Erythroblast (primary cell): ENCODE results near the gene DHRS2.
"Not testable (repeated sequence)": the region's sequence is repeated elsewhere in the genome, so short reads cannot be mapped to it uniquely, and the experiment has no call there.

Source experiments
- DNase-seq, 2 experiments: peaks; one replicate each; lab custom pipeline; 2025; lab: John Stamatoyannopoulos, UW
- GATA1 ChIP-seq: IDR thresholded peaks from 2 replicates; pipeline ENCODE4 v1.6.1; 2011; ENCODE audit warnings: low read depth, mild to moderate bottlenecking, control low read depth, low read length, moderate library complexity
- POLR2A ChIP-seq: IDR thresholded peaks from 2 replicates; pipeline ENCODE4 v1.6.1; 2011; ENCODE audit warnings: mild to moderate bottlenecking, low read length

The DHRS2 gene

GRCh38 chr14:23660290-23661226 lies 24.4 kb downstream of the DHRS2 start:
- no peak for DNase-seq
- no peak for TF ChIP-seq GATA1
- TF ChIP-seq POLR2A = no peak

DNA sequence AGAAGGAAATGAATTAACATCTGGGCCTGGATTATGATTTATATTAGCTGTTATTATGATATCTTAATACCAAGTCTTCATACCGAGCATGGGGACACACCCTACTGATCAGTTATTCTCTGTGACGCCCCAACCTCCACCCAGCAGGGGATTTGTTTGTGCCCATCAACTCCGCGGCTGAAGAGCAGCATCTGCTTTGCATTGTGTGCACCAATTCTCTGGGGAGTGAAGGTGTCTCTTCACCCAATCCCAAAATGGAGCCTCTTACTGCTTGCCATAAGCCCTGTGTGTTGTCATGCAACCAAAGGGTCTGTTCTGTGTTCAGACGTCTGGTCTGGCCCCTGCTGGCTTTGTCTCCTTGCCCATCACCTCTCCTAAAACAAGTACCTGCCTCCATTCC lies 25.4 kb downstream of the DHRS2 start:
- TF ChIP-seq POLR2A = no peak
- TF ChIP-seq GATA1 = no peak
- no peak for DNase-seq

- no peak for DNase-seq
- TF ChIP-seq GATA1 = no peak
- no peak for TF ChIP-seq POLR2A
Measured at GRCh38 chr14:23663127-23663526, 27.0 kb downstream of the DHRS2 start.

DNA sequence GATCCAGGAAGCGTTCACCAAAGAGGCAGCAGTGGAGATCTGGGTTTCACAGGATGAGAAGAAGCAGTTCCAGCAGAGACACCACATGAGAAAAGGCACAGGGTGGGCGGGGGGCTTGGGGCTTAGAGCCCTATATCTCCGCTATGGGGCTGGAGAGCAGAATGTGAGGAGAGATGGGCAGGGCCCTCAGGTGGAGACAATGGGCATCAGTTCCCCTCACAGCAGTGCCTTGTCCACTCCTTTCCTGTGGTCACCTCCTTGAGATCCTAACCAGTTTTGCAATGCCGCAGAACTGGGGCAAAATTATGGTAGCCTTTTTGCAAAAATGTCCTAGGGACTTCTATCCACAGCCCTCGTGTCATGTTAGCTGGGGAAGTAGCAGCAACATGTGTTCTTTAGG lies 27.5 kb downstream of the DHRS2 start:
- TF ChIP-seq GATA1 = no peak
- no peak for TF ChIP-seq POLR2A
- no peak for DNase-seq

- TF ChIP-seq POLR2A (no peak), GATA1 (no peak)
- no peak for DNase-seq
Measured at GRCh38 chr14:23664207-23664885, 28.2 kb downstream of the DHRS2 start.

GRCh38 chr14:23665302-23666016 lies 29.3 kb downstream of the DHRS2 start:
- no peak for DNase-seq
- TF ChIP-seq GATA1 = no peak
- TF ChIP-seq POLR2A = no peak

GRCh38 chr14:23667134-23667533 lies 31.0 kb downstream of the DHRS2 start:
- TF ChIP-seq POLR2A (no peak), GATA1 (no peak)
- no peak for DNase-seq

GRCh38 chr14:23669441-23669840 lies 33.3 kb downstream of the DHRS2 start:
- no peak for DNase-seq
- no peak for TF ChIP-seq GATA1

- no peak for TF ChIP-seq GATA1
- TF ChIP-seq POLR2A = no peak
Measured at GRCh38 chr14:23670481-23670880, 34.3 kb downstream of the DHRS2 start.

GRCh38 chr14:23672200-23672599 lies 36.0 kb downstream of the DHRS2 start:
- DNase-seq = no peak
- TF ChIP-seq GATA1 (no peak), POLR2A (no peak)

More at GRCh38 chr14:23670481-23670880, 34.3 kb downstream of the DHRS2 start:
- DNase-seq = no peak

DNA sequence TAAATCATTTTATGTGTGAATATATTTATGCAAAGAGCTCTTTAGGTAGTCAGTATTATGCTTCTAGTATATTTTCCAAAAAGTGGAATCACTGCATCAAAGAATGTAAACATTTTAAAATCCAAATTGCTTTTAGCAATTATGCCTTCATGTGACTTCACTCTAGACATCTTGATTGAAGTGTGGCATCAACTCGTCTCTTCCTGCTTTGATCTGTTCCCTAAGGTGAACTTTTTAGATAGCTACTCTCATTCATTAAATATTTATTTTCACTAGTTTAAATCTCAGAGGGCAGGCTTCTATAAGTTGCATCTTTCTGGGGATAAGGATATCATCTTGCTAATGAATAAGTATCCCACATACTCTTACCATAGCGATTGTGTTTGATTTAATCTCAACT lies 39.2 kb downstream of the DHRS2 start:
- no peak for DNase-seq
- no peak for TF ChIP-seq POLR2A
- no peak for TF ChIP-seq GATA1

DNA sequence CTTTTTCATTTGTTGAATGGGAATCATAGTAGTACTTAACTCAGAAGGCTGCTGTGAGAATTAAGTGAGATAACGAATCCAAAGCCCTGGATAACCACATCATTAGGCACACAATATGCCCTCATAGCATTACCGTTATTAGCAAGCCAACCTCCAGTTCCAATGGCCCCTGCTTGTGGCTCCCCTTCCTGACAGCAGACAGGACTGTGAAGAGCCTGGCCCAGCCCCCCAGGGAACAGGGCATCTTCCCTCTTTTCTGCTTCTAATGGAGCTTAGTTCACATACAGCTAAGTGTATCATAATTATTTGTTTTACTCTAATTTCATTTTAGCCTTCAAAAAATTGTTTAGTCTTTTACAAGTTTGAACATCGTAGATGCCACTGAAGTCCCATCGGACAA lies 39.7 kb downstream of the DHRS2 start:
- TF ChIP-seq GATA1 (no peak), POLR2A (no peak)
- DNase-seq = no peak

DNA sequence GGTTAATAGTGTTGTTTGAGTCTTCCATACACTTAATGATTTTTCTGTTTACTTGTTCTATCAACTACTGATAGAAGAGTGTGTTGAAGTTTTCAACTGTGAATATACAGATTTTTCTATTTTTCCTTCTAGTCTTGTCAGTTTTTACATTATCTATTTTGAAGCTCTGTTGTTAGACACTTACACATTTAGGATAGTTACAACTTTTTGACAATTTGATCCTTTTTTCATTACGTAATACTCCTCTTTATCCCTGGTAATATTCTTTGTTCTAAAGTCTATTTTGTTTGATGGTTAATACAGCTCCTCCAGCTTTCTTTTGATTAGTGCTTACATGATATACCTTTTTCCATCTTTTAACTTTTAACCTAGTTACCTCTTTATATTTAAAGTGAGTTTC lies 45.2 kb downstream of the DHRS2 start:
- no peak for DNase-seq
- TF ChIP-seq POLR2A = no peak
- no peak for TF ChIP-seq GATA1

GRCh38 chr14:23689709-23690514 lies 53.7 kb downstream of the DHRS2 start:
- not testable (repeated sequence) for DNase-seq
